ENCODE data around the gene CD81.
"Not testable (repeated sequence)": the region's sequence is repeated elsewhere in the genome, so short reads cannot be mapped to it uniquely, and the experiment has no call there.

Gene CD81, protein sequence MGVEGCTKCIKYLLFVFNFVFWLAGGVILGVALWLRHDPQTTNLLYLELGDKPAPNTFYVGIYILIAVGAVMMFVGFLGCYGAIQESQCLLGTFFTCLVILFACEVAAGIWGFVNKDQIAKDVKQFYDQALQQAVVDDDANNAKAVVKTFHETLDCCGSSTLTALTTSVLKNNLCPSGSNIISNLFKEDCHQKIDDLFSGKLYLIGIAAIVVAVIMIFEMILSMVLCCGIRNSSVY

DNA sequence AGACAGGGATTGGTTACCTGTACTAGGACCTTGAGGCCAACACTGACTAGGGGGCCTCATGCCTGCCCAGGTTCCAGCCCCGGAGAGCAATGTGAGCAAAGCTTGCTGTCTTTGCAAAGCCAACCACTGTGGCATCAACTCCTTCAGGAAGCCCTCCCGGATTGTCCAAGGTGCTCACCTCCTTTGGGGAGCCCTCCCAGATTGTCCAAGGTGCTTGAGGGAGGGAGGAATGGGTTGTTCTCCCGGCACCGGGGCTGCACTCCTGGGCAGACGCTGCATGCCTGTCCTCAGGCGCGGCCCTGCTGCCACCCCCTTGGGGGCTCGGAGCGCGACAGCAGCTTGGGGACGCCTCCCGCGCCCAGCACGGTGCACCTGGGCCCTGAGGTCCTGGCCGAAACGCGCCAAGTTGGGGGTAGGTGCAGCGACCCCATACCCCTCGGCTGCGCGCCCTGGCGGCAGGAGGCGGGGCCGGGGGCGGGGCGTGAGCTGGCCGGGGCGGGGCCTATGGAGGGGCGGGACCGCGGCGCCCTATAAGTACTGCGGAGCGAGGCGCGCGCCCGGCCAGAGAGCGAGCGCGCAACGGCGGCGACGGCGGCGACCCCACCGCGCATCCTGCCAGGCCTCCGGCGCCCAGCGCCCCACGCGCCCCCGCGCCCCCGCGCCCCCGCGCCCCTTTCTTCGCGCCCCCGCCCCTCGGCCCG lies at the start of gene CD81:
Gene CD81 (plus strand): TSS at position 560 of the 701 bp plus-strand sequence. CDS start 240 bp downstream, outside the sequence.
- peak within 1 kb of the TSS; percentile 57 for H3K27ac ChIP-seq
- no peak for DNase-seq (ENCODE audit: low read depth, low spot score)

DNA sequence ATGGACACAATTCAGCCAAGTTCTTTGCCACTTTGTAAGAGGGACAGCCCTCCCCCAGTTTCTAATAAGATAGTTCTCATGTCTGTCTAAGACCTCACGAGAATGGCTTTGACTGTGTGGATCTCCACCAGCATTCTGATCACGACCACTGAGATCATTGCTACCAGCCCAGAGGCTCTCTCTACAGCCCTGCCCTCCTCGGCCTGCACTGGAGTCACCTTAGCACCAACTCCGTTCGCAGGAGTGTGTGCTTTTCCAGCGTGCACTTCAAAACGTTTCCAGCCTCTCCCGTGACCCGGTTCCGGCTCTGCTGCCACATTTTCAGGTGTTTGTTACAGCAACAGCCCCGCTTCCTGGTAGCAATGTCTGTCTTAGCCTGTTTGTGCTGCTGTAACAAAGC lies 49.1 kb upstream of the CD81 start:
- H3K27ac ChIP-seq = no peak overlapping the region
- no peak for DNase-seq (ENCODE audit: low read depth, low spot score)

GRCh38 chr11:2328656-2329354 lies 48.3 kb upstream of the CD81 start:
- H3K27ac ChIP-seq = no peak overlapping the region

GRCh38 chr11:2329551-2329950 lies 47.6 kb upstream of the CD81 start:
- no peak for DNase-seq (ENCODE audit: low read depth, low spot score)
- no peak overlapping the region for H3K27ac ChIP-seq

More at GRCh38 chr11:2328656-2329354, 48.3 kb upstream of the CD81 start:
- no peak for DNase-seq (ENCODE audit: low read depth, low spot score)

- DNase-seq (ENCODE audit: low read depth, low spot score) = no peak
- no peak overlapping the region for H3K27ac ChIP-seq
These were observed 46.4 kb upstream of the CD81 start for GRCh38 chr11:2330696-2331095.

- H3K27ac ChIP-seq = no peak overlapping the region
- no peak for DNase-seq (ENCODE audit: low read depth, low spot score)
These were observed 45.7 kb upstream of the CD81 start for GRCh38 chr11:2331404-2331803.

DNA sequence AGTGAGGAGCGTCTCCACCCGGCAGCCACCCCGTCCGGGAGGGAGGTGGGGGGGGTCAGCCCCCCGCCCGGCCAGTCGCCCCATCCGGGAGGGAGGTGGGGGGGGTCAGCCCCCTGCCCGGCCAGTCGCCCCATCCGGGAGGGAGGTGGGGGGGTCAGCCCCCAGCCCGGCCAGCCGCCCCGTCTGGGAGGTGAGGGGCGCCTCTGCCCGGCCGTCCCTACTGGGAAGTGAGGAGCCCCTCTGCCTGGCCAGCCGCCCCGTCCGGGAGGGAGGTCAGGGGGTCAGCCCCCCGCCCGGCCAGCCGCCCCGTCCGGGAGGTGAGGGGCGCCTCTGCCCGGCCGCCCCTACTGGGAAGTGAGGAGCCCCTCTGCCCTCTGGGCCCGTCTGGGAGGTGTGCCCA lies 44.5 kb upstream of the CD81 start:
- DNase-seq (ENCODE audit: low read depth, low spot score); H3K27ac ChIP-seq: not testable (repeated sequence)

GRCh38 chr11:2333486-2334205 lies 43.5 kb upstream of the CD81 start:
- not testable (repeated sequence) for H3K27ac ChIP-seq; DNase-seq (ENCODE audit: low read depth, low spot score)

DNA sequence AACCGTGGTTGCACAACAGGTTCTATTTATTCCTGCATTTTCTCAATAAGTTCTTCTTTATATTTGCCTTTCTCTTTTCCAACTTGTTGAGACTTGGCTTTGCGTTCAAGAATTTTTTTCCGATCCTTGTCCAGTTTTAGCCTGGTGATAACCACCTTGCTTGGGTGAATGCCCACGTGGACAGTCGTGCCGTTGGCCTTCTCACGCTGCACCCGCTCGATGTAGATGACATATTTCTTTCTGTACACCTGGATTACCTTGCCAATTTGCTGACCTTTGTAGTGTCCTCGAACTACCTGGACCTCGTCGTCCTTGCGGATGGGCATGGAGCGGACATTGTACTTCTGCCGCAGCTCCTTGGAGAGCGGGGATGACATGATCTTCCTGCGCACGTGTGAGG lies 41.8 kb upstream of the CD81 start:
- not testable (repeated sequence) for H3K27ac ChIP-seq; DNase-seq (ENCODE audit: low read depth, low spot score)

GRCh38 chr11:2338760-2339159 lies 38.4 kb upstream of the CD81 start:
- not testable (repeated sequence) for H3K27ac ChIP-seq; DNase-seq (ENCODE audit: low read depth, low spot score)

GRCh38 chr11:2342557-2342956 lies 34.6 kb upstream of the CD81 start:
- DNase-seq (ENCODE audit: low read depth, low spot score) = no peak
- H3K27ac ChIP-seq = no peak overlapping the region

DNA sequence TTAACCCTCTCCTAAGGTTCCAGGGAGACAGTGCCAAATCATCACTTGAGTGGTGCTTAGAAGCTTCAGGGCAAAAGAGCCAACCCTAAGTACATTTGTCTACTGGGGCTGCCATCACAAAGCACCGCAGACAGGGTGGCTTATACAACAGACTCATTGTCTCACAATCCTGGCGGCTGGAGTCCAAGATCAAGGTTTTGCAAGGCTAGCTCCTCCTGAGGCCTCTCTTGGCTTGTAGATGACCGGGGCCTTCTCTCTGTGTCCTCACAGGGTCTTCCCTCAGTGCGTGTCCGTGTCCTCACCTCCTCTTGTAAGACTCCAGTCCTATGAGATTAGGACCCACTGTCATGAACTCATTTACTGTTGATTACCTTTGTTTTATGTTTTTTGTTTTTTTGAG lies 34.1 kb upstream of the CD81 start:
- H3K27ac ChIP-seq = no peak overlapping the region
- DNase-seq (ENCODE audit: low read depth, low spot score) = no peak

DNA sequence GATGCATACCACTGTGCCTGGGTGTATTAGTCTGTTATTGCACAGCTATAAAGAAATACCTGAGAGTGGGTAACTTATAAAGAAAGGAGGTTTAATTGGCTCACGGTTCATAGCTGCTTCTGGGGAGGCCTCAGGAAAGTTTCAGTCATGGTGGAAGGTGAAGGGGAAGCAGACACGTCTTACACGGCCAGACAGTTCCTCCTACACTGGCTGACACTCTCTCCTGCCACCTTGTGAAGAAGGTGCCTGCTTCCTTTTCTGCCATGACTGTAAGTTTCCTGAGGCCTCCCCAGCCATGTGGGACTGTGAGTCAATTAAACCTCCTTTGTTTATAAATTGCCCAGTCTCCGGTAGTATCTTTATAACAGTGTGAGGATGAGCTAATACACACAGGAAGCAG lies 33.6 kb upstream of the CD81 start:
- DNase-seq (ENCODE audit: low read depth, low spot score) = no peak
- no peak overlapping the region for H3K27ac ChIP-seq

DNA sequence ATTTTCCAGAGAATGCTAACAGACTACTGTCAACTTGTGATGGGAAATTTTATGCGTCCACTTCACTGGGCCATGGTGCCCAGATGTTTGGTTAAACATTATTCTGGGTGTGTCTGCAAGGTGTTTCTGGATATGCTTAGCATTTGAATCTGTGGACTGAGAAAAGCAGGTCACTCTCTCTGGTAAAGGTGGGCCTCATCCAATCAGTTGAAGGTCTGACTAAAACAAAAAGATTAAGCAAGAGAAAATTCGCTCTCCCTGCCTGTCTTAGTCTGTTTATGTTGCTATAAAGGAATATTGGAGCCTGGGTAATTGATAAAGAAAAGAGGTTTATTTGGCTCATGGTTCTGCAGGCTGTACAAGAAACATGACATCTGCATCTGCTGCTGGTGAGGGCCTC lies 32.1 kb upstream of the CD81 start:
- no peak overlapping the region for H3K27ac ChIP-seq
- no peak for DNase-seq (ENCODE audit: low read depth, low spot score)

- DNase-seq (ENCODE audit: low read depth, low spot score) = no peak
- H3K27ac ChIP-seq = no peak overlapping the region
These were observed 31.1 kb upstream of the CD81 start for GRCh38 chr11:2346014-2346413.

DNA sequence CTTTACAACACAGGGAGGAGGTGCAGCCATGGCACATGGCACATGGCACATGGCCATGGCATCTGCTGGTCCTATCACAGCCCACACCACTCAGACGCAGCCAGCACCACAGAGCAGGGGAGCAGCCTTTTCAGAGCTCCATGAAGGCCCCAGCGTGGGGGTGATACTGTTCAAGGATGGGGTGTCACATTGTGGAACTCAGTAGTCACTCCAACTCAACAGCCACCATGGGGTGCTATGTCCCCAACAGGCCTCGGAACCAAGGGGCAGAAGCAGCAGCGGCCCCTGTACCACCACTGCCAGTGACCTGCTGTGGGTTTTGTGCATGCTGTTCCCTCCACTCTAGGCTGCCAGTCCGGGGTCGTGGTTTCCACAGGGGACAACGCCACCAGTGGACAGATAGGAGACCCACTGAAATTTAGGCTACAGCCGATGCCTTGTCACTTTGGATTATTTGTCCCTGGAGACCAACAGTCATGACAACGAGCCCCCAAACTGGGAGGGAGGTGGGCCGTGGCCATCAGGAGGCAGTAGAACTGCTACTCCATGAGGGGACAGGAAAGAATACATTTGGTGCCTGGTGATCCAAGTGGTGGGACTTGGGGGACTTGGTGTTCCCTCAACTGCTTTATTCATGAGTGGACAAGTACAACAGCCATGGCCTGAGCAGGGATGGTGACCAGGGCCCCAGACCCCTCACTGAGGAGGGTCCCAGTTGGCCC lies 30.4 kb upstream of the CD81 start:
- no peak overlapping the region for H3K27ac ChIP-seq
- DNase-seq (ENCODE audit: low read depth, low spot score) = no peak

- DNase-seq (ENCODE audit: low read depth, low spot score) = no peak
- H3K27ac ChIP-seq = no peak overlapping the region
These were observed 29.7 kb upstream of the CD81 start for GRCh38 chr11:2347308-2347830.

GRCh38 chr11:2348986-2349385 lies 28.1 kb upstream of the CD81 start:
- DNase-seq (ENCODE audit: low read depth, low spot score) = no peak
- H3K27ac ChIP-seq = no peak overlapping the region

GRCh38 chr11:2351701-2352100 lies 25.4 kb upstream of the CD81 start:
- no peak overlapping the region for H3K27ac ChIP-seq
- DNase-seq (ENCODE audit: low read depth, low spot score) = no peak

DNA sequence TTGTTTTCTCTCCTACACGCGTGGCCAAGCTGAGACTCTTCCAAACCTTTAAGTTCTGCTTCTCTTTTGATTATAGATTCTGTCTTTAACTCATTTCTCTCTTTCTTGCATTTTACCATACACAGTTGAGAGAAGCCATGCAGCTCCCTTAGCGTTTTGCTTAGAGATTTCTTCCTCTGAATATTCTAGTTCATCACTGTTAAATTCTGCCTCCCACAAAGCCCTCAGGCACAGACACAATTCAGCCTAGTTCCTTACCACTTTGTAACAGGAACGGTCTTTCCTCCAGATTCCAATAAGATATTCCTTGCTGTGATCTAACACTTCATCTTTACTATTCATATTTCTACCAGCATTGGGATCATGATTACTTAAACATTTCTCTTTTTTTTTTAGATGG lies 24.7 kb upstream of the CD81 start:
- H3K27ac ChIP-seq = no peak overlapping the region

More for the DNA sequence above, 24.7 kb upstream of the CD81 start:
- DNase-seq (ENCODE audit: low read depth, low spot score) = no peak
